ENCODE measurements around the gene BPIFB4.

The BPIFB4 gene

GRCh38 chr20:33062105-33062824 lies 17.2 kb upstream of the BPIFB4 start:
- no peak for DNase-seq (ENCODE audit: low read depth)

- DNase-seq (ENCODE audit: low read depth): no peak
Measured at GRCh38 chr20:33062825-33063149, 16.7 kb upstream of the BPIFB4 start.

GRCh38 chr20:33063271-33063670 lies 16.2 kb upstream of the BPIFB4 start:
- DNase-seq (ENCODE audit: low read depth): no peak

- no peak for DNase-seq (ENCODE audit: low read depth)
Measured at GRCh38 chr20:33064572-33065287, 14.7 kb upstream of the BPIFB4 start.

GRCh38 chr20:33065785-33066184 lies 13.7 kb upstream of the BPIFB4 start:
- DNase-seq (ENCODE audit: low read depth): no peak

- DNase-seq (ENCODE audit: low read depth): no peak
Measured at GRCh38 chr20:33067806-33068205, 11.6 kb upstream of the BPIFB4 start.

GRCh38 chr20:33068251-33068939 lies 11.0 kb upstream of the BPIFB4 start:
- no peak for DNase-seq (ENCODE audit: low read depth)

- no peak for DNase-seq (ENCODE audit: low read depth)
Measured at GRCh38 chr20:33069673-33070072, 9.8 kb upstream of the BPIFB4 start.

GRCh38 chr20:33070111-33071053 lies 9.1 kb upstream of the BPIFB4 start:
- no peak for DNase-seq (ENCODE audit: low read depth)

GRCh38 chr20:33071198-33071597 lies 8.2 kb upstream of the BPIFB4 start:
- no peak for DNase-seq (ENCODE audit: low read depth)

GRCh38 chr20:33072362-33072761 lies 7.1 kb upstream of the BPIFB4 start:
- no peak for DNase-seq (ENCODE audit: low read depth)

GRCh38 chr20:33072813-33073212 lies 6.6 kb upstream of the BPIFB4 start:
- DNase-seq (ENCODE audit: low read depth): no peak

- no peak for DNase-seq (ENCODE audit: low read depth)
Measured at GRCh38 chr20:33074675-33075074, 4.8 kb upstream of the BPIFB4 start.

- no peak for DNase-seq (ENCODE audit: low read depth)
Measured at GRCh38 chr20:33075281-33075680, 4.2 kb upstream of the BPIFB4 start.

GRCh38 chr20:33076662-33077372 lies 2.6 kb upstream of the BPIFB4 start:
- DNase-seq (ENCODE audit: low read depth): no peak

GRCh38 chr20:33081411-33082154 lies 2.1 kb downstream of the BPIFB4 start:
- no peak for DNase-seq (ENCODE audit: low read depth)

- DNase-seq (ENCODE audit: low read depth): no peak
Measured at GRCh38 chr20:33082546-33082945, 3.1 kb downstream of the BPIFB4 start.

GRCh38 chr20:33083544-33084340 lies 4.3 kb downstream of the BPIFB4 start:
- no peak for DNase-seq (ENCODE audit: low read depth)

GRCh38 chr20:33084722-33085121 lies 5.3 kb downstream of the BPIFB4 start:
- DNase-seq (ENCODE audit: low read depth): no peak
